HEK293 (cell line): ENCODE measurements around the gene APOLD1.
A peak's percentile ranks its signal among the peaks of the same experiment; 100 is the strongest.

Source experiments
- BCL6B ChIP-seq: fragments of 450-650 bp; formaldehyde crosslinking; IDR thresholded peaks from 2 replicates; pipeline ENCODE4 v1.5.1; 2017; ENCODE audit warnings: missing biosample characterization, missing genetic modification characterization
- EGR2 ChIP-seq: fragments of 450-650 bp; formaldehyde crosslinking; IDR thresholded peaks from 2 replicates; pipeline ENCODE4 v1.5.1; 2016; ENCODE audit warnings: low read depth, missing biosample characterization, missing genetic modification characterization
- GLIS2 ChIP-seq: fragments of 450-650 bp; formaldehyde crosslinking; IDR thresholded peaks from 2 replicates; pipeline ENCODE4 v1.5.1; 2016; ENCODE audit warnings: missing biosample characterization, missing genetic modification characterization
- HOXD13 ChIP-seq: sonication (generic); formaldehyde crosslinking; IDR thresholded peaks from 2 replicates; pipeline ENCODE4 v1.8.0; 2022; ENCODE audit warnings: missing genetic modification reagents, borderline replicate concordance
- IKZF3 ChIP-seq: fragments of 450-650 bp; IDR thresholded peaks from 2 replicates; pipeline ENCODE4 v1.5.0; 2018; ENCODE audit warnings: missing biosample characterization, mild to moderate bottlenecking, missing genetic modification characterization, moderate library complexity
- REST ChIP-seq: fragments of 450-650 bp; formaldehyde crosslinking; IDR thresholded peaks from 2 replicates; pipeline ENCODE4 v1.5.1; 2016; ENCODE audit warnings: missing biosample characterization, missing genetic modification characterization
- WT1 ChIP-seq: fragments of 450-650 bp; formaldehyde crosslinking; IDR thresholded peaks from 2 replicates; pipeline ENCODE4 v1.5.1; 2016; ENCODE audit warnings: missing biosample characterization, missing genetic modification characterization
- ZNF121 ChIP-seq: fragments of 450-650 bp; formaldehyde crosslinking; IDR thresholded peaks from 2 replicates; pipeline ENCODE4 v1.5.1; 2016; ENCODE audit warnings: missing biosample characterization, missing genetic modification characterization
- ZNF132 ChIP-seq: fragments of 450-650 bp; formaldehyde crosslinking; IDR thresholded peaks from 2 replicates; pipeline ENCODE4 v1.5.1; 2017; ENCODE audit warnings: missing biosample characterization, missing genetic modification characterization, borderline replicate concordance
- ZNF133 ChIP-seq: fragments of 450-650 bp; formaldehyde crosslinking; IDR thresholded peaks from 2 replicates; pipeline ENCODE4 v1.5.1; 2016; ENCODE audit warnings: missing biosample characterization, missing genetic modification characterization
- ZNF184 ChIP-seq: fragments of 450-650 bp; IDR thresholded peaks from 2 replicates; pipeline ENCODE4 v1.5.1; 2018; ENCODE audit warnings: missing biosample characterization, mild to moderate bottlenecking, missing genetic modification characterization
- ZNF19 ChIP-seq: fragments of 450-650 bp; formaldehyde crosslinking; IDR thresholded peaks from 2 replicates; pipeline ENCODE4; 2016; ENCODE audit warnings: missing biosample characterization, missing genetic modification characterization, low read depth
- ZNF324 ChIP-seq: fragments of 450-650 bp; formaldehyde crosslinking; IDR thresholded peaks from 2 replicates; pipeline ENCODE4 v1.5.1; 2016; ENCODE audit warnings: missing biosample characterization, missing genetic modification characterization
- ZNF341 ChIP-seq: fragments of 450-650 bp; formaldehyde crosslinking; IDR thresholded peaks from 2 replicates; pipeline ENCODE4; 2016; ENCODE audit warnings: low read depth, missing biosample characterization, missing genetic modification characterization
- ZNF37A ChIP-seq: fragments of 450-650 bp; IDR thresholded peaks from 2 replicates; pipeline ENCODE4 v1.5.1; 2018; ENCODE audit warnings: missing biosample characterization, missing genetic modification characterization
- ZNF473 ChIP-seq: fragments of 450-650 bp; formaldehyde crosslinking; IDR thresholded peaks from 2 replicates; pipeline ENCODE4 v1.5.1; 2017; ENCODE audit warnings: missing biosample characterization, missing genetic modification characterization
- ZNF514 ChIP-seq: fragments of 450-650 bp; formaldehyde crosslinking; IDR thresholded peaks from 2 replicates; pipeline ENCODE4 v1.5.1; 2016; ENCODE audit warnings: missing biosample characterization, missing genetic modification characterization
- ZNF521 ChIP-seq: fragments of 450-650 bp; formaldehyde crosslinking; IDR thresholded peaks from 2 replicates; pipeline ENCODE4 v1.5.1; 2017; ENCODE audit warnings: missing biosample characterization, mild to moderate bottlenecking, missing genetic modification characterization
- ZNF624 ChIP-seq: fragments of 450-650 bp; formaldehyde crosslinking; IDR thresholded peaks from 2 replicates; pipeline ENCODE4 v1.5.1; 2017; ENCODE audit warnings: missing biosample characterization, missing genetic modification characterization
- ZNF660 ChIP-seq: fragments of 450-650 bp; IDR thresholded peaks from 2 replicates; pipeline ENCODE4 v1.5.1; 2018; ENCODE audit warnings: missing biosample characterization, mild to moderate bottlenecking, missing genetic modification characterization
- ZNF830 ChIP-seq: fragments of 450-650 bp; IDR thresholded peaks from 2 replicates; pipeline ENCODE4 v1.5.0; 2018; ENCODE audit warnings: missing biosample characterization, missing genetic modification characterization, low read depth, mild to moderate bottlenecking, moderate library complexity
- TF ChIP-seq, protein P1 (sequence below): fragments of 450-650 bp; formaldehyde crosslinking; IDR thresholded peaks from 2 replicates; pipeline ENCODE4; 2016; ENCODE audit warnings: missing biosample characterization, missing genetic modification characterization
- TF ChIP-seq, protein P2 (sequence below): fragments of 450-650 bp; formaldehyde crosslinking; IDR thresholded peaks from 2 replicates; pipeline ENCODE4 v1.5.1; 2016; ENCODE audit warnings: missing biosample characterization, missing genetic modification characterization, borderline replicate concordance
- TF ChIP-seq, protein P3 (sequence below): fragments of 450-650 bp; formaldehyde crosslinking; IDR thresholded peaks from 2 replicates; pipeline ENCODE4 v1.5.1; 2016; ENCODE audit warnings: missing biosample characterization, missing genetic modification characterization, low read depth
- TF ChIP-seq, protein P4 (sequence below): fragments of 450-650 bp; formaldehyde crosslinking; IDR thresholded peaks from 2 replicates; pipeline ENCODE4 v1.5.1; 2016; ENCODE audit warnings: missing biosample characterization, missing genetic modification characterization
- TF ChIP-seq, protein P5 (sequence below): fragments of 450-650 bp; formaldehyde crosslinking; IDR thresholded peaks from 2 replicates; pipeline ENCODE4 v1.5.1; 2016; ENCODE audit warnings: missing biosample characterization, missing genetic modification characterization

The APOLD1 gene

GRCh38 chr12:12779529-12779928 is 5.9 kb upstream of the APOLD1 start (continued):
- peak; percentile 78 for TF ChIP-seq IKZF3
- no peak for TF ChIP-seq ZNF133
- no peak for TF ChIP-seq ZNF341 (tag by site-specific recombination)
- TF ChIP-seq ZNF121 = no peak
- TF ChIP-seq ZNF132 = no peak
- no peak for TF ChIP-seq ZNF830 (tag by site-specific recombination)
- no peak for TF ChIP-seq ZNF19 (tag by site-specific recombination)
- TF ChIP-seq ZNF324 (tag by site-specific recombination) = peak; percentile 53; the same call in 1 of the 2 replicates
- TF ChIP-seq, protein P1, sequence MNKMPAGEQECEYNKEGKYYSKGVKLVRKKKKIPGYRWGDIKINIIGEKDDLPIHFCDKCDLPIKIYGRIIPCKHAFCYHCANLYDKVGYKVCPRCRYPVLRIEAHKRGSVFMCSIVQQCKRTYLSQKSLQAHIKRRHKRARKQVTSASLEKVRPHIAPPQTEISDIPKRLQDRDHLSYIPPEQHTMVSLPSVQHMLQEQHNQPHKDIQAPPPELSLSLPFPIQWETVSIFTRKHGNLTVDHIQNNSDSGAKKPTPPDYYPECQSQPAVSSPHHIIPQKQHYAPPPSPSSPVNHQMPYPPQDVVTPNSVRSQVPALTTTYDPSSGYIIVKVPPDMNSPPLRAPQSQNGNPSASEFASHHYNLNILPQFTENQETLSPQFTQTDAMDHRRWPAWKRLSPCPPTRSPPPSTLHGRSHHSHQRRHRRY = no peak
- TF ChIP-seq, protein P2, sequence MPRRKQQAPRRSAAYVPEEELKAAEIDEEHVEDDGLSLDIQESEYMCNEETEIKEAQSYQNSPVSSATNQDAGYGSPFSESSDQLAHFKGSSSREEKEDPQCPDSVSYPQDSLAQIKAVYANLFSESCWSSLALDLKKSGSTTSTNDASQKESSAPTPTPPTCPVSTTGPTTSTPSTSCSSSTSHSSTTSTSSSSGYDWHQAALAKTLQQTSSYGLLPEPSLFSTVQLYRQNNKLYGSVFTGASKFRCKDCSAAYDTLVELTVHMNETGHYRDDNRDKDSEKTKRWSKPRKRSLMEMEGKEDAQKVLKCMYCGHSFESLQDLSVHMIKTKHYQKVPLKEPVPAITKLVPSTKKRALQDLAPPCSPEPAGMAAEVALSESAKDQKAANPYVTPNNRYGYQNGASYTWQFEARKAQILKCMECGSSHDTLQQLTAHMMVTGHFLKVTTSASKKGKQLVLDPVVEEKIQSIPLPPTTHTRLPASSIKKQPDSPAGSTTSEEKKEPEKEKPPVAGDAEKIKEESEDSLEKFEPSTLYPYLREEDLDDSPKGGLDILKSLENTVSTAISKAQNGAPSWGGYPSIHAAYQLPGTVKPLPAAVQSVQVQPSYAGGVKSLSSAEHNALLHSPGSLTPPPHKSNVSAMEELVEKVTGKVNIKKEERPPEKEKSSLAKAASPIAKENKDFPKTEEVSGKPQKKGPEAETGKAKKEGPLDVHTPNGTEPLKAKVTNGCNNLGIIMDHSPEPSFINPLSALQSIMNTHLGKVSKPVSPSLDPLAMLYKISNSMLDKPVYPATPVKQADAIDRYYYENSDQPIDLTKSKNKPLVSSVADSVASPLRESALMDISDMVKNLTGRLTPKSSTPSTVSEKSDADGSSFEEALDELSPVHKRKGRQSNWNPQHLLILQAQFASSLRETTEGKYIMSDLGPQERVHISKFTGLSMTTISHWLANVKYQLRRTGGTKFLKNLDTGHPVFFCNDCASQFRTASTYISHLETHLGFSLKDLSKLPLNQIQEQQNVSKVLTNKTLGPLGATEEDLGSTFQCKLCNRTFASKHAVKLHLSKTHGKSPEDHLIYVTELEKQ (tag by site-specific recombination) = peak; percentile 97
- TF ChIP-seq ZNF184 = peak; percentile 88
- TF ChIP-seq, protein P3, sequence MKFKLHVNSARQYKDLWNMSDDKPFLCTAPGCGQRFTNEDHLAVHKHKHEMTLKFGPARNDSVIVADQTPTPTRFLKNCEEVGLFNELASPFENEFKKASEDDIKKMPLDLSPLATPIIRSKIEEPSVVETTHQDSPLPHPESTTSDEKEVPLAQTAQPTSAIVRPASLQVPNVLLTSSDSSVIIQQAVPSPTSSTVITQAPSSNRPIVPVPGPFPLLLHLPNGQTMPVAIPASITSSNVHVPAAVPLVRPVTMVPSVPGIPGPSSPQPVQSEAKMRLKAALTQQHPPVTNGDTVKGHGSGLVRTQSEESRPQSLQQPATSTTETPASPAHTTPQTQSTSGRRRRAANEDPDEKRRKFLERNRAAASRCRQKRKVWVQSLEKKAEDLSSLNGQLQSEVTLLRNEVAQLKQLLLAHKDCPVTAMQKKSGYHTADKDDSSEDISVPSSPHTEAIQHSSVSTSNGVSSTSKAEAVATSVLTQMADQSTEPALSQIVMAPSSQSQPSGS (tag by site-specific recombination) = no peak
- TF ChIP-seq WT1 = peak; percentile 91
- TF ChIP-seq BCL6B (tag by site-specific recombination) = peak; percentile 49; the same call in 1 of the 2 replicates
- no peak for TF ChIP-seq REST (tag by site-specific recombination)
- TF ChIP-seq EGR2 (tag by site-specific recombination) = no peak
- TF ChIP-seq, protein P4, sequence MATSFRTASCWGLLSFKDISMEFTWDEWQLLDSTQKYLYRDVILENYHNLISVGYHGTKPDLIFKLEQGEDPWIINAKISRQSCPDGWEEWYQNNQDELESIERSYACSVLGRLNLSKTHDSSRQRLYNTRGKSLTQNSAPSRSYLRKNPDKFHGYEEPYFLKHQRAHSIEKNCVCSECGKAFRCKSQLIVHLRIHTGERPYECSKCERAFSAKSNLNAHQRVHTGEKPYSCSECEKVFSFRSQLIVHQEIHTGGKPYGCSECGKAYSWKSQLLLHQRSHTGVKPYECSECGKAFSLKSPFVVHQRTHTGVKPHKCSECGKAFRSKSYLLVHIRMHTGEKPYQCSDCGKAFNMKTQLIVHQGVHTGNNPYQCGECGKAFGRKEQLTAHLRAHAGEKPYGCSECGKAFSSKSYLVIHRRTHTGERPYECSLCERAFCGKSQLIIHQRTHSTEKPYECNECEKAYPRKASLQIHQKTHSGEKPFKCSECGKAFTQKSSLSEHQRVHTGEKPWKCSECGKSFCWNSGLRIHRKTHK (tag by site-specific recombination) = no peak
- no peak for TF ChIP-seq ZNF521 (tag by site-specific recombination)
- no peak for TF ChIP-seq ZNF37A
- TF ChIP-seq ZNF624 (tag by site-specific recombination) = no peak
- TF ChIP-seq ZNF473 = no peak
- no peak for TF ChIP-seq HOXD13 (CRISPR knock-in tag)
- TF ChIP-seq GLIS2 (tag by site-specific recombination) = no peak
- TF ChIP-seq, protein P5, sequence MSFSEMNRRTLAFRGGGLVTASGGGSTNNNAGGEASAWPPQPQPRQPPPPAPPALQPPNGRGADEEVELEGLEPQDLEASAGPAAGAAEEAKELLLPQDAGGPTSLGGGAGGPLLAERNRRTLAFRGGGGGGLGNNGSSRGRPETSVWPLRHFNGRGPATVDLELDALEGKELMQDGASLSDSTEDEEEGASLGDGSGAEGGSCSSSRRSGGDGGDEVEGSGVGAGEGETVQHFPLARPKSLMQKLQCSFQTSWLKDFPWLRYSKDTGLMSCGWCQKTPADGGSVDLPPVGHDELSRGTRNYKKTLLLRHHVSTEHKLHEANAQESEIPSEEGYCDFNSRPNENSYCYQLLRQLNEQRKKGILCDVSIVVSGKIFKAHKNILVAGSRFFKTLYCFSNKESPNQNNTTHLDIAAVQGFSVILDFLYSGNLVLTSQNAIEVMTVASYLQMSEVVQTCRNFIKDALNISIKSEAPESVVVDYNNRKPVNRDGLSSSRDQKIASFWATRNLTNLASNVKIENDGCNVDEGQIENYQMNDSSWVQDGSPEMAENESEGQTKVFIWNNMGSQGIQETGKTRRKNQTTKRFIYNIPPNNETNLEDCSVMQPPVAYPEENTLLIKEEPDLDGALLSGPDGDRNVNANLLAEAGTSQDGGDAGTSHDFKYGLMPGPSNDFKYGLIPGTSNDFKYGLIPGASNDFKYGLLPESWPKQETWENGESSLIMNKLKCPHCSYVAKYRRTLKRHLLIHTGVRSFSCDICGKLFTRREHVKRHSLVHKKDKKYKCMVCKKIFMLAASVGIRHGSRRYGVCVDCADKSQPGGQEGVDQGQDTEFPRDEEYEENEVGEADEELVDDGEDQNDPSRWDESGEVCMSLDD (tag by site-specific recombination) = no peak
- no peak for TF ChIP-seq ZNF514 (tag by site-specific recombination)
- TF ChIP-seq ZNF660 (tag by site-specific recombination) = 0 out of 2 replicates have a peak, but pooled peaks have one; percentile 54
